SK-N-SH treated with all-trans-retinoic acid at 6 μM for 48 hours (cell line): Measurements from ENCODE around the gene MYEOV.

Source experiments
- ATAC-seq: fragments of 200-7000 bp; cut with Tn5 transposase; 3 replicates; pipeline ENCODE4 v1.9.1; 2020; ENCODE audit warnings: mild to moderate bottlenecking, moderate library complexity
- BACH2 ChIP-seq: fragments of 250-450 bp; sonication (Bioruptor Pico); IDR thresholded peaks from 2 replicates; pipeline ENCODE4 v1.9.0; 2021; ENCODE audit warnings: mild to moderate bottlenecking, borderline replicate concordance
- CREB5 ChIP-seq: fragments of 250-450 bp; sonication (Bioruptor Pico); IDR thresholded peaks from 2 replicates; pipeline ENCODE4 v1.5.1; 2020; ENCODE audit warnings: low read depth, mild to moderate bottlenecking, moderate library complexity
- CSDC2 ChIP-seq: fragments of 250-450 bp; sonication (Bioruptor Pico); IDR thresholded peaks from 2 replicates; pipeline ENCODE4 v1.5.0; 2020; ENCODE audit warnings: mild to moderate bottlenecking, moderate library complexity
- CSRNP3 ChIP-seq: fragments of 250-450 bp; sonication (Bioruptor Pico); IDR thresholded peaks from 2 replicates; pipeline ENCODE4 v1.5.1; 2021; ENCODE audit warnings: mild to moderate bottlenecking, moderate library complexity
- ESRRG ChIP-seq: fragments of 250-450 bp; sonication (Bioruptor Pico); IDR thresholded peaks from 2 replicates; pipeline ENCODE4 v1.6.1; 2021; ENCODE audit warnings: mild to moderate bottlenecking
- GLIS3 ChIP-seq: fragments of 250-450 bp; sonication (Bioruptor Pico); IDR thresholded peaks from 2 replicates; pipeline ENCODE4 v1.5.0; 2020; ENCODE audit warnings: mild to moderate bottlenecking, moderate library complexity
- OSR1 ChIP-seq: fragments of 250-450 bp; sonication (Bioruptor Pico); IDR thresholded peaks from 2 replicates; pipeline ENCODE4 v1.8.0; 2022; ENCODE audit warnings: moderate library complexity, mild to moderate bottlenecking, inconsistent platforms
- PATZ1 ChIP-seq: fragments of 250-450 bp; sonication (Bioruptor Pico); IDR thresholded peaks from 2 replicates; pipeline ENCODE4 v1.8.0; 2020; ENCODE audit warnings: mild to moderate bottlenecking, moderate library complexity, borderline replicate concordance
- POU6F1 ChIP-seq: fragments of 250-450 bp; sonication (Bioruptor Pico); IDR thresholded peaks from 2 replicates; pipeline ENCODE4 v1.8.0; 2021; ENCODE audit warnings: low read depth, mild to moderate bottlenecking, moderate library complexity, borderline replicate concordance
- PPARA ChIP-seq: fragments of 250-450 bp; sonication (Bioruptor Pico); IDR thresholded peaks from 2 replicates; pipeline ENCODE4 v1.5.0; 2020; ENCODE audit warnings: mild to moderate bottlenecking, borderline replicate concordance
- RARB ChIP-seq: fragments of 250-450 bp; sonication (Bioruptor Pico); IDR thresholded peaks from 2 replicates; pipeline ENCODE4 v1.8.0; 2021; ENCODE audit warnings: mild to moderate bottlenecking, moderate library complexity
- SNAI2 ChIP-seq: fragments of 250-450 bp; sonication (Bioruptor Pico); IDR thresholded peaks from 2 replicates; pipeline ENCODE4 v1.5.0; 2020; ENCODE audit warnings: mild to moderate bottlenecking, moderate library complexity
- TCF4 ChIP-seq: fragments of 250-450 bp; sonication (Bioruptor Pico); IDR thresholded peaks from 2 replicates; pipeline ENCODE4 v1.8.0; 2021; ENCODE audit warnings: mild to moderate bottlenecking, moderate library complexity, borderline replicate concordance
- TOX ChIP-seq: fragments of 250-450 bp; sonication (Bioruptor Pico); IDR thresholded peaks from 2 replicates; pipeline ENCODE4 v1.8.0; 2021; ENCODE audit warnings: mild to moderate bottlenecking, moderate library complexity, borderline replicate concordance
- TSHZ2 ChIP-seq: fragments of 250-450 bp; sonication (Bioruptor Pico); IDR thresholded peaks from 2 replicates; pipeline ENCODE4 v1.5.0; 2020; ENCODE audit warnings: mild to moderate bottlenecking, moderate library complexity
- ZFP3 ChIP-seq: fragments of 250-450 bp; sonication (Bioruptor Pico); IDR thresholded peaks from 2 replicates; pipeline ENCODE4 v1.5.0; 2020; ENCODE audit warnings: mild to moderate bottlenecking, moderate library complexity
- ZFP30 ChIP-seq: fragments of 450-650 bp; formaldehyde crosslinking; IDR thresholded peaks from 2 replicates; pipeline ENCODE4 v1.5.0; 2022; ENCODE audit warnings: mild to moderate bottlenecking, moderate library complexity
- ZNF565 ChIP-seq: fragments of 450-650 bp; formaldehyde crosslinking; conservative IDR thresholded peaks from 2 replicates; pipeline ENCODE4 v1.5.0; 2020; ENCODE audit warnings: low read depth, mild to moderate bottlenecking, moderate library complexity
- ZNF70 ChIP-seq: fragments of 450-650 bp; formaldehyde crosslinking; IDR thresholded peaks from 2 replicates; pipeline ENCODE4 v1.5.0; 2020; ENCODE audit warnings: mild to moderate bottlenecking, moderate library complexity
- ZNF8 ChIP-seq: fragments of 450-650 bp; formaldehyde crosslinking; IDR thresholded peaks from 2 replicates; pipeline ENCODE4 v1.5.0; 2020; ENCODE audit warnings: mild to moderate bottlenecking, moderate library complexity

The MYEOV gene

GRCh38 chr11:69306821-69307220 lies 12.9 kb downstream of the MYEOV start (continued):
- no peak for TF ChIP-seq CREB5 (CRISPR knock-in tag)
- TF ChIP-seq, all 23 proteins: peak for 0

GRCh38 chr11:69307421-69307820 lies 13.5 kb downstream of the MYEOV start:
- TF ChIP-seq ZFP3 (CRISPR knock-in tag) (no peak), ZNF70 (CRISPR knock-in tag) (no peak), ZNF565 (CRISPR knock-in tag) (no peak), RARB (no peak), CREB5 (CRISPR knock-in tag) (no peak), TCF4 (CRISPR knock-in tag) (no peak), CSDC2 (no peak), ZFP30 (no peak), PPARA (CRISPR knock-in tag) (no peak), SNAI2 (CRISPR knock-in tag) (no peak), TSHZ2 (CRISPR knock-in tag) (no peak), BACH2 (CRISPR knock-in tag) (no peak), PATZ1 (no peak), GLIS3 (CRISPR knock-in tag) (no peak), ESRRG (CRISPR knock-in tag) (no peak), TOX (CRISPR knock-in tag) (no peak)
- no peak for ATAC-seq

- no peak for TF ChIP-seq GLIS3 (CRISPR knock-in tag)
- TF ChIP-seq POU6F1 (CRISPR knock-in tag) = no peak
- TF ChIP-seq CSDC2 = no peak
- no peak for TF ChIP-seq PPARA (CRISPR knock-in tag)
- TF ChIP-seq ZNF8 = no peak
- TF ChIP-seq TCF4 (CRISPR knock-in tag) = no peak
- TF ChIP-seq, all 23 proteins: peak for 0
- ATAC-seq = no peak
Observed at GRCh38 chr11:69307871-69308431, 14.0 kb downstream of the MYEOV start.

GRCh38 chr11:69308491-69308911 lies 14.5 kb downstream of the MYEOV start:
- TF ChIP-seq ZFP3 (CRISPR knock-in tag) (no peak), SNAI2 (CRISPR knock-in tag) (no peak), CSDC2 (no peak), ZNF8 (no peak), TSHZ2 (CRISPR knock-in tag) (no peak), ZNF70 (CRISPR knock-in tag) (no peak), OSR1 (CRISPR knock-in tag) (no peak), CSRNP3 (CRISPR knock-in tag) (no peak), POU6F1 (CRISPR knock-in tag) (no peak), TCF4 (CRISPR knock-in tag) (no peak), ZFP30 (no peak), ESRRG (CRISPR knock-in tag) (no peak)
- no peak for ATAC-seq
